Spleen (tissue), 7 donors: ENCODE data around the gene DENND1A.

Experiments used
- POLR2A ChIP-seq, 3 donors: fragments of 450-650 bp; IDR thresholded peaks; one replicate each; pipeline ENCODE4 v1.5.1; 2017; ENCODE audit warnings: antibody characterized with exemption in 3 of 3, mild to moderate bottlenecking in 1 of 3
- POLR2AphosphoS5 ChIP-seq, 3 donors: sonication (generic); formaldehyde crosslinking; IDR thresholded peaks; one replicate each; pipeline ENCODE4 v1.5.1; 2017; ENCODE audit warnings: antibody characterized with exemption in 3 of 3
- TF ChIP-seq, protein P1 (sequence below), 11 experiments: fragments of 200-600 bp in 7 of 11; fragments of 450-650 bp in 4 of 11; sonication (generic) in 4 of 11; IDR thresholded peaks in 8 of 11; conservative IDR thresholded peaks in 3 of 11; 1 replicate in 7 of 11; 2 replicates in 4 of 11; pipeline versions ENCODE4 v1.4.0 to v1.8.0; 2016 to 2021; ENCODE audit warnings: antibody characterized with exemption in 11 of 11, inconsistent platforms in 4 of 11, mild to moderate bottlenecking in 1 of 11
- donor health status: DM: no; HTN: no; CAD: no; lungs with moderate emphysema.
- donor health status: DM: no; HTN: no; CAD: no.
- donor health status: DM: no; HTN: no; CAD: no.

DNA sequence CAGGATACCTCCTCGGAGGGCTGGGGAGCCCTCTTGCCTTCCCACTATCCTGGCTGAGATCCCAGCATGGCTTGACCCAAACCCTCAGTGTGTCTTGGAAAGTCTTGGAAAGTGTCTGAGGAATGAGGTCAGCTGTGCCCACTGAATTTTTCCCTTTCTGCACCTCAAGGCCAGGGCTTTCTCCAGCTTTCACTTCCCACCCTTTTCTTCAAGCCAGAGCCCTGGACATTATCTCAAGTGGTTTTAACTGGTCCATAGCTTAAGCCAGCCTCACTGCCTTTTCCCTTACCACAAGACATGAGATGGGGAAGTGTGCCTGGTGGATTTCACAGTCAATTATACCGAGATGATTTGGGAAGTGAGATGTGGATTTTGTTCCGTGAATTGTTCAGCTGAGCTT lies 45.9 kb upstream of the DENND1A start:
- TF ChIP-seq POLR2A (IDR thresholded peaks at IDR 0.05) (no peak), POLR2AphosphoS5 (IDR thresholded peaks at IDR 0.05) (no peak)
- TF ChIP-seq, protein P1, sequence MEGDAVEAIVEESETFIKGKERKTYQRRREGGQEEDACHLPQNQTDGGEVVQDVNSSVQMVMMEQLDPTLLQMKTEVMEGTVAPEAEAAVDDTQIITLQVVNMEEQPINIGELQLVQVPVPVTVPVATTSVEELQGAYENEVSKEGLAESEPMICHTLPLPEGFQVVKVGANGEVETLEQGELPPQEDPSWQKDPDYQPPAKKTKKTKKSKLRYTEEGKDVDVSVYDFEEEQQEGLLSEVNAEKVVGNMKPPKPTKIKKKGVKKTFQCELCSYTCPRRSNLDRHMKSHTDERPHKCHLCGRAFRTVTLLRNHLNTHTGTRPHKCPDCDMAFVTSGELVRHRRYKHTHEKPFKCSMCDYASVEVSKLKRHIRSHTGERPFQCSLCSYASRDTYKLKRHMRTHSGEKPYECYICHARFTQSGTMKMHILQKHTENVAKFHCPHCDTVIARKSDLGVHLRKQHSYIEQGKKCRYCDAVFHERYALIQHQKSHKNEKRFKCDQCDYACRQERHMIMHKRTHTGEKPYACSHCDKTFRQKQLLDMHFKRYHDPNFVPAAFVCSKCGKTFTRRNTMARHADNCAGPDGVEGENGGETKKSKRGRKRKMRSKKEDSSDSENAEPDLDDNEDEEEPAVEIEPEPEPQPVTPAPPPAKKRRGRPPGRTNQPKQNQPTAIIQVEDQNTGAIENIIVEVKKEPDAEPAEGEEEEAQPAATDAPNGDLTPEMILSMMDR (IDR thresholded peaks at IDR 0.05 in 8 of 11, conservative IDR thresholded peaks at IDR 0.05 in 3 of 11) = no peak
